ENCODE measurements around the gene GPR68.
"Not testable (repeated sequence)": the region's sequence is repeated elsewhere in the genome, so short reads cannot be mapped to it uniquely, and the experiment has no call there.

Gene GPR68

GRCh38 chr14:91211017-91211416 is 33.5 kb downstream of the GPR68 start:
- Histone ChIP-seq H3K27ac (no peak overlapping the region), H3K9ac (ENCODE audit: insufficient read length) (no peak overlapping the region), H3K9me3 (ENCODE audit: low read depth, low read length) (no peaks in the 10 kb centered on the region), H3K4me3 (no peak overlapping the region), H3K36me3 (ENCODE audit: insufficient read depth, low read length) (no peaks in the 10 kb centered on the region)
- DNase-seq (ENCODE audit: low read depth, low spot score): no peak
- TF ChIP-seq FOXP2 (optimal IDR thresholded peaks at IDR 0.05; ENCODE audit: control extremely low read depth, extremely low read length, insufficient read depth) (no peak), EZH2 (IDR thresholded peaks at IDR 0.05) (no peak), POLR2AphosphoS5 (IDR thresholded peaks at IDR 0.05; ENCODE audit: borderline replicate concordance, low read depth, low read length) (no peak)

- H3K9ac ChIP-seq (ENCODE audit: insufficient read length): no peak overlapping the region
- no peaks in the 10 kb centered on the region for H3K36me3 ChIP-seq (ENCODE audit: insufficient read depth, low read length)
- TF ChIP-seq FOXP2 (optimal IDR thresholded peaks at IDR 0.05; ENCODE audit: control extremely low read depth, extremely low read length, insufficient read depth) (no peak), EZH2 (IDR thresholded peaks at IDR 0.05) (no peak), POLR2AphosphoS5 (IDR thresholded peaks at IDR 0.05; ENCODE audit: borderline replicate concordance, low read depth, low read length) (no peak)
- no peak for DNase-seq (ENCODE audit: low read depth, low spot score)
- no peak overlapping the region for H3K4me3 ChIP-seq
- H3K9me3 ChIP-seq (ENCODE audit: low read depth, low read length): no peaks in the 10 kb centered on the region
- H3K27ac ChIP-seq: no peak overlapping the region
Measured at GRCh38 chr14:91207008-91207407, 37.5 kb downstream of the GPR68 start.

GRCh38 chr14:91205459-91205858 is 39.0 kb downstream of the GPR68 start:
- no peak overlapping the region for H3K9ac ChIP-seq (ENCODE audit: insufficient read length)
- no peak overlapping the region for H3K4me3 ChIP-seq
- no peaks in the 10 kb centered on the region for H3K36me3 ChIP-seq (ENCODE audit: insufficient read depth, low read length)
- no peaks in the 10 kb centered on the region for H3K9me3 ChIP-seq (ENCODE audit: low read depth, low read length)
- no peak for DNase-seq (ENCODE audit: low read depth, low spot score)
- TF ChIP-seq POLR2AphosphoS5 (IDR thresholded peaks at IDR 0.05; ENCODE audit: borderline replicate concordance, low read depth, low read length): no peak
- no peak for TF ChIP-seq EZH2 (IDR thresholded peaks at IDR 0.05)
- no peak for TF ChIP-seq FOXP2 (optimal IDR thresholded peaks at IDR 0.05; ENCODE audit: control extremely low read depth, extremely low read length, insufficient read depth)
- no peak overlapping the region for H3K27ac ChIP-seq

- Histone ChIP-seq H3K9ac (ENCODE audit: insufficient read length) (no peak overlapping the region), H3K36me3 (ENCODE audit: insufficient read depth, low read length) (no peaks in the 10 kb centered on the region), H3K9me3 (ENCODE audit: low read depth, low read length) (no peaks in the 10 kb centered on the region), H3K4me3 (no peak overlapping the region), H3K27ac (no peak overlapping the region)
- DNase-seq (ENCODE audit: low read depth, low spot score): no peak
- TF ChIP-seq FOXP2 (optimal IDR thresholded peaks at IDR 0.05; ENCODE audit: control extremely low read depth, extremely low read length, insufficient read depth) (no peak), POLR2AphosphoS5 (IDR thresholded peaks at IDR 0.05; ENCODE audit: borderline replicate concordance, low read depth, low read length) (no peak), EZH2 (IDR thresholded peaks at IDR 0.05) (no peak)
Measured at GRCh38 chr14:91204657-91205056, 39.8 kb downstream of the GPR68 start.

GRCh38 chr14:91202234-91202974 is 42.1 kb downstream of the GPR68 start:
- Histone ChIP-seq H3K9ac (ENCODE audit: insufficient read length) (peak overlapping the region; percentile 45), H3K4me3 (peak overlapping the region; percentile 66), H3K36me3 (ENCODE audit: insufficient read depth, low read length) (no peaks in the 10 kb centered on the region), H3K9me3 (ENCODE audit: low read depth, low read length) (no peaks in the 10 kb centered on the region), H3K27ac (peak overlapping the region; percentile 88)
- TF ChIP-seq POLR2AphosphoS5 (IDR thresholded peaks at IDR 0.05; ENCODE audit: borderline replicate concordance, low read depth, low read length): peak; percentile 49; the same call in 1 of the 2 replicates
- TF ChIP-seq EZH2 (IDR thresholded peaks at IDR 0.05): no peak
- TF ChIP-seq FOXP2 (optimal IDR thresholded peaks at IDR 0.05; ENCODE audit: control extremely low read depth, extremely low read length, insufficient read depth): no peak
- DNase-seq (ENCODE audit: low read depth, low spot score): peak; percentile 88

- H3K4me3 ChIP-seq; H3K36me3 ChIP-seq (ENCODE audit: insufficient read depth, low read length); H3K27ac ChIP-seq; H3K9ac ChIP-seq (ENCODE audit: insufficient read length); DNase-seq (ENCODE audit: low read depth, low spot score); H3K9me3 ChIP-seq (ENCODE audit: low read depth, low read length): not testable (repeated sequence)
Measured at GRCh38 chr14:91200802-91201201, 43.7 kb downstream of the GPR68 start.

GRCh38 chr14:91197631-91198030 is 46.9 kb downstream of the GPR68 start:
- Histone ChIP-seq H3K9me3 (ENCODE audit: low read depth, low read length) (no peaks in the 10 kb centered on the region), H3K36me3 (ENCODE audit: insufficient read depth, low read length) (no peaks in the 10 kb centered on the region), H3K9ac (ENCODE audit: insufficient read length) (no peak overlapping the region), H3K4me3 (no peak overlapping the region), H3K27ac (no peak overlapping the region)
- no peak for DNase-seq (ENCODE audit: low read depth, low spot score)
- TF ChIP-seq EZH2 (IDR thresholded peaks at IDR 0.05) (no peak), POLR2AphosphoS5 (IDR thresholded peaks at IDR 0.05; ENCODE audit: borderline replicate concordance, low read depth, low read length) (no peak), FOXP2 (optimal IDR thresholded peaks at IDR 0.05; ENCODE audit: control extremely low read depth, extremely low read length, insufficient read depth) (no peak)

- TF ChIP-seq FOXP2 (optimal IDR thresholded peaks at IDR 0.05; ENCODE audit: control extremely low read depth, extremely low read length, insufficient read depth) (no peak), POLR2AphosphoS5 (IDR thresholded peaks at IDR 0.05; ENCODE audit: borderline replicate concordance, low read depth, low read length) (no peak), EZH2 (IDR thresholded peaks at IDR 0.05) (no peak)
- Histone ChIP-seq H3K27ac (no peak overlapping the region), H3K36me3 (ENCODE audit: insufficient read depth, low read length) (no peaks in the 10 kb centered on the region), H3K9me3 (ENCODE audit: low read depth, low read length) (no peaks in the 10 kb centered on the region), H3K9ac (ENCODE audit: insufficient read length) (no peak overlapping the region), H3K4me3 (no peak overlapping the region)
- no peak for DNase-seq (ENCODE audit: low read depth, low spot score)
Measured at GRCh38 chr14:91195881-91196280, 48.6 kb downstream of the GPR68 start.

- TF ChIP-seq EZH2 (IDR thresholded peaks at IDR 0.05) (no peak), POLR2AphosphoS5 (IDR thresholded peaks at IDR 0.05; ENCODE audit: borderline replicate concordance, low read depth, low read length) (no peak), FOXP2 (optimal IDR thresholded peaks at IDR 0.05; ENCODE audit: control extremely low read depth, extremely low read length, insufficient read depth) (no peak)
- Histone ChIP-seq H3K9me3 (ENCODE audit: low read depth, low read length) (no peaks in the 10 kb centered on the region), H3K27ac (no peak overlapping the region), H3K36me3 (ENCODE audit: insufficient read depth, low read length) (no peaks in the 10 kb centered on the region), H3K4me3 (no peak overlapping the region), H3K9ac (ENCODE audit: insufficient read length) (no peak overlapping the region)
- DNase-seq (ENCODE audit: low read depth, low spot score): no peak
Measured at GRCh38 chr14:91193069-91193468, 51.4 kb downstream of the GPR68 start.
